A673 (cell line): Measurements from ENCODE around the gene ZNF516. TPM values are rescaled to one million over a fixed set of nuclear protein-coding genes. Genes with fewer than 3 reads are reported as not detected.

Experiments
- BruUV-seq: library from RNA; stranded (reverse); fragments of 400-500 nt; replicated peaks from 2 replicates; lab custom pipeline; 2021; lab: Mats Ljungman, UMichigan
- CTCF ChIA-PET: fragments of 300-600 bp; sonication (Branson Sonifier 250); formaldehyde crosslinking; loops from one replicate; lab custom pipeline; 2022; ENCODE audit warnings: antibody characterized with exemption; lab: Charles Lee
- POLR2A ChIA-PET: fragments of 300-600 bp; sonication (Branson Sonifier 250); formaldehyde crosslinking; loops from one replicate; lab custom pipeline; 2022; ENCODE audit warnings: antibody characterized with exemption; ENCODE audit not compliant: low non-redundant PET; lab: Charles Lee
- DNase-seq: peaks from one replicate; pipeline ENCODE4 v3.0.0-alpha.2; 2015; ENCODE audit warnings: low spot score
- H3K27ac ChIP-seq: fragments of 200-600 bp; sonication (generic); 2 replicates; pipeline ENCODE4 v1.5.1; 2016; ENCODE audit warnings: mixed run types, low read depth, mild to moderate bottlenecking, mixed read lengths, antibody characterized with exemption, low read length; ENCODE audit not compliant: poor library complexity, severe bottlenecking
- H3K27me3 ChIP-seq: fragments of 200-600 bp; sonication (generic); replicated peaks from 2 replicates; pipeline ENCODE4 v1.6.1; 2017; ENCODE audit warnings: mixed run types, low read depth, mild to moderate bottlenecking, mixed read lengths, antibody characterized with exemption, low read length; ENCODE audit not compliant: insufficient read depth, poor library complexity
- H3K36me3 ChIP-seq: fragments of 200-600 bp; sonication (generic); 2 replicates; pipeline ENCODE4 v1.6.1; 2016; ENCODE audit warnings: mixed run types, mild to moderate bottlenecking, mixed read lengths, antibody characterized with exemption, low read length; ENCODE audit not compliant: insufficient read depth, poor library complexity, severe bottlenecking
- H3K4me1 ChIP-seq: fragments of 200-600 bp; sonication (generic); 2 replicates; pipeline ENCODE4 v1.6.1; 2017; ENCODE audit warnings: mixed run types, mild to moderate bottlenecking, mixed read lengths, antibody characterized with exemption, low read length; ENCODE audit not compliant: insufficient read depth, poor library complexity, severe bottlenecking
- H3K4me3 ChIP-seq: fragments of 200-600 bp; sonication (generic); 2 replicates; pipeline ENCODE4 v1.5.1; 2016; ENCODE audit warnings: low read depth, mixed run types, mild to moderate bottlenecking, mixed read lengths, low read length; ENCODE audit not compliant: poor library complexity, severe bottlenecking
- H3K9me3 ChIP-seq: fragments of 200-600 bp; sonication (generic); 2 replicates; pipeline ENCODE4 v1.6.1; 2016; ENCODE audit warnings: mixed run types, low read depth, mild to moderate bottlenecking, mixed read lengths, antibody characterized with exemption, low read length; ENCODE audit not compliant: poor library complexity, severe bottlenecking
- EZH2 ChIP-seq: fragments of 200-600 bp; sonication (generic); IDR thresholded peaks from 2 replicates; pipeline ENCODE4 v1.6.1; 2017; ENCODE audit warnings: borderline replicate concordance, low read depth, mild to moderate bottlenecking, mixed read lengths, antibody characterized with exemption, low read length; ENCODE audit not compliant: poor library complexity, severe bottlenecking
- intact Hi-C: fragments of 100-400 bp; cut with micrococcal nuclease; formaldehyde crosslinking; loops from one replicate; pipeline ENCODE4 v1.10.0; 2022; ENCODE audit not compliant: unreplicated experiment
- total RNA-seq: library from RNA; stranded (reverse); gene quantifications from 2 replicates; pipeline ENCODE4 v1.2.3, GENCODE V29; 2021
- TF ChIP-seq, protein P1 (sequence below): fragments of 300-800, 200-600 bp; sonication (generic); conservative IDR thresholded peaks from 2 replicates; pipeline ENCODE4 v1.5.1; 2017; ENCODE audit warnings: low read depth, mild to moderate bottlenecking, antibody characterized with exemption, low read length, moderate library complexity, mixed read lengths

Gene ZNF516
- total RNA-seq, 1 experiment from 2014 or later = 32.3 TPM

DNA sequence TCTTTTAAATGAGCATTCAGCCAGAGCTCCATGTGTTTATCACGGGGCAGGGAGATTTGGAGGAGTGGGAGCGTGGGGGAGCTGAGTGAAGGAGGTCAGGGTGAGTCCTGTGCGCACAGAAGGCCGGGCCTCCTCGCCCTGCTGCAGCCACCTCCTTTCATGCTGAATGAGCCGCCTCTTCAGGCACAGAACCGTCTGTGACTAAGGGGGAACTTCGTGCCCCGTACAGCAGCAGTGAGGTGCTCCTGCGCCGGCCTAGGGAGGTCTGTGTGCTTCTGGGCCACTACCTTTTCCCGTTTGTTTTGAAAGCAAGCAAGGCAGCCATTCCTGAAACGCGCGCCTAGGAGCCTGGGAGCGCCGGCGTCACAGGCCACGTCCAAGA, 27.1 kb upstream of the ZNF516 start:
- H3K27ac ChIP-seq = no peak overlapping the region
- CTCF ChIA-PET = no interaction called here
- H3K27me3 ChIP-seq = no peaks in the 10 kb centered on the region
- H3K4me3 ChIP-seq = no peak overlapping the region
- no peaks in the 10 kb centered on the region for H3K9me3 ChIP-seq
- H3K4me1 ChIP-seq = peaks cover 5% of the 10 kb centered on the region
- TF ChIP-seq EZH2 = no peak
- TF ChIP-seq, protein P1, sequence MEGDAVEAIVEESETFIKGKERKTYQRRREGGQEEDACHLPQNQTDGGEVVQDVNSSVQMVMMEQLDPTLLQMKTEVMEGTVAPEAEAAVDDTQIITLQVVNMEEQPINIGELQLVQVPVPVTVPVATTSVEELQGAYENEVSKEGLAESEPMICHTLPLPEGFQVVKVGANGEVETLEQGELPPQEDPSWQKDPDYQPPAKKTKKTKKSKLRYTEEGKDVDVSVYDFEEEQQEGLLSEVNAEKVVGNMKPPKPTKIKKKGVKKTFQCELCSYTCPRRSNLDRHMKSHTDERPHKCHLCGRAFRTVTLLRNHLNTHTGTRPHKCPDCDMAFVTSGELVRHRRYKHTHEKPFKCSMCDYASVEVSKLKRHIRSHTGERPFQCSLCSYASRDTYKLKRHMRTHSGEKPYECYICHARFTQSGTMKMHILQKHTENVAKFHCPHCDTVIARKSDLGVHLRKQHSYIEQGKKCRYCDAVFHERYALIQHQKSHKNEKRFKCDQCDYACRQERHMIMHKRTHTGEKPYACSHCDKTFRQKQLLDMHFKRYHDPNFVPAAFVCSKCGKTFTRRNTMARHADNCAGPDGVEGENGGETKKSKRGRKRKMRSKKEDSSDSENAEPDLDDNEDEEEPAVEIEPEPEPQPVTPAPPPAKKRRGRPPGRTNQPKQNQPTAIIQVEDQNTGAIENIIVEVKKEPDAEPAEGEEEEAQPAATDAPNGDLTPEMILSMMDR = no peak
- H3K36me3 ChIP-seq = no peaks in the 10 kb centered on the region
- BruUV-seq = no TSS peak
- intact Hi-C loops = no loop called here
- DNase-seq = no peak
- POLR2A ChIA-PET = no interaction called here

DNA sequence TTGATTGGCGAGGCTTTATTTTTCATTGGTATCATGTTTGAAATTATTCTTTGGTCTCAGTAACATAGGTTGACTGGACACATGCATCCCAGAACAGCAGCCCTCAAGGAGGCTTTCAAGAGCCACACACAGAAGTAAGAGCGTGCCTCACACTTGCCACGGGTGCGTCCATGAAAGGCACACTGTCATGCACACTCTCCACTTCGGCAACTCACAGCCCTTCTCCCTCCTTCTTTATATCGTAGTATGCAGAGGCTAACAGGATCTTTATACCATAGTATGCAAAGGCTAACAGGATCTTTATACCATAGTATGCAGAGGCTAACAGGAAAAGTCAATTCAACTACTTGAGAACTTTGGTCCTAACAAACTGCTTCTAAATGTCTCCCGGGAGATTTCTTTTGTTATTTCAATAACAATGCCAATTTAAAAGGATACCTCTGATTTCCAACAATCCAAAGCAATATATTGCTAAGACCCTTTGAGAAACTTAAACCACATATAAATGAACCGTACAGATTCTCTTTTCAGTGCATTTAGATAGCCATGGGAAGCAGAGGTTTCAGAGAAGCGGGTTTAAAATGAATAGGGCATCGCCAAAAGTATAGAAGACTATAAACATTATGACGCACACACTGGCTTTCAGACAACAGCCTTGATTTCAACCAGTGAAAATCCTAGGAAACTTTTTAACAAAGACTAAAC, 26.5 kb upstream of the ZNF516 start:
- no peak for DNase-seq
- Histone ChIP-seq H3K9me3 (no peaks in the 10 kb centered on the region), H3K27me3 (no peaks in the 10 kb centered on the region), H3K4me3 (no peak overlapping the region), H3K27ac (no peak overlapping the region), H3K36me3 (no peaks in the 10 kb centered on the region), H3K4me1 (peaks cover 5% of the 10 kb centered on the region)
- intact Hi-C loops = no loop called here
- ChIA-PET CTCF (no interaction called here), POLR2A (no interaction called here)
- no TSS peak for BruUV-seq
- no peak for TF ChIP-seq EZH2
- TF ChIP-seq, protein P1 = no peak

DNA sequence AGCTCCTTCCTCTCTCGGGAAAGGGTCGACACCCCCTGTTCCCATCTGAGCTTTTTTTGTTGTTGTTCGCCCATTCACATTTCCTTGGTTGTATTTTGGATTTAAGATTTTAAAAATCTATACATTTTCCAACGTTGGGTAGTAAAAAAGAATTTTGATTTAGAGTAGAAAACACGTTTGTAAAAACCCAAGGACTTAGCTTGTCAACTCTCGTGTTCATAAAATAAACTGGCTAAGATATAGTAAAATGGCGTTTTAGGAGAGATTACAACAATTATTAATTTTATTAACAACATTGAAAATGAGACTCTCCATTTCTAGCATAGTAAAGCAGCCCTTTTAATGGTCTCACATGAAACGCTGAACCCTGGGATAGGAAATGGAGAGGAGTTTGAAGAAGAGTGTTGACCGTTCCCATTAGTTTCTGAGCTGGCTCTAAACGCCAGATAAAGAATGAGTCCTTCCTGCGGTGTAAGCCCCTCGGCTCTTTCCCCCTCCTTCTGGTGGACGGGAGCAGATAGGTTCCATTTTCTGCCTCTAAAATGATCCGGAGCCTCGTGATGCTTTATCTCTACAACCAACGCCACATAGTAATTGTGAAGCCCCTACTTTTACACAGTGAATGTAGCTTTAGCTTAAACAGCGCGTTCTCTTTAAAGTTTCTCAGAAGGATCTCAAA, 24.0 kb upstream of the ZNF516 start:
- no peak for DNase-seq
- no peaks in the 10 kb centered on the region for H3K9me3 ChIP-seq
- no peak for TF ChIP-seq EZH2
- TF ChIP-seq, protein P1 = no peak
- no TSS peak for BruUV-seq
- H3K27me3 ChIP-seq = no peaks in the 10 kb centered on the region
- H3K4me3 ChIP-seq = no peak overlapping the region
- H3K27ac ChIP-seq = no peak overlapping the region
- no peaks in the 10 kb centered on the region for H3K36me3 ChIP-seq
- intact Hi-C loops = no loop called here
- ChIA-PET CTCF (interaction anchor here (0.6 kb wide), 1 partner anchor 132 kb away, joined by 3 read pairs; no protein-coding TSS in a partner anchor), POLR2A (no interaction called here)
- no peaks in the 10 kb centered on the region for H3K4me1 ChIP-seq
